Astrocyte (in vitro differentiated cells and primary cell): ENCODE results near the gene PWWP3B.

Source experiments
- CTCF ChIP-seq: IDR thresholded peaks from 2 replicates; pipeline ENCODE4 v1.5.1; 2011; ENCODE audit warnings: low read depth, mild to moderate bottlenecking, inconsistent platforms, low read length, moderate library complexity; ENCODE audit not compliant: insufficient read depth
- EZH2 ChIP-seq: IDR thresholded peaks from 2 replicates; pipeline ENCODE4 v1.6.1; 2012; ENCODE audit warnings: mild to moderate bottlenecking, low read length, inconsistent platforms; ENCODE audit not compliant: insufficient read depth

DNA sequence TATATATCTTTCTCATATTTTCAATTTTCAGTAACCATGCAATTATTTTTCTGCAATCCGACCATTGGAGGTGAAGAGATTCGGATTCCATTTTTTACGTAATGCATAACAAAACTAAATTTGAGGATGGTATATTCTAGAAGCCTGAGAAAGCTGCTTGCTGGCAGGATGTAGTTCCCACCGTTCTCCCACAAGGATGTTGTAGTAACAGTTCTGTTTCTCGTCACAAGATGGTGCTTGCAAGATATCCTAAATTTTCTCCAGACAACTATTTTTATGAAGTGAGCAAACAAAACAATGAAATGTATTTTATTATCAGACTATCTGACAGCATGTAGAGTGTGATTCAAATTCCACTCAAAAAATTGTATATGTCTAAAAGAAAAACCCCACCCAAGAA lies 10.7 kb downstream of the PWWP3B start:
- TF ChIP-seq CTCF: no peak
- no peak for TF ChIP-seq EZH2
